HG02678 (cell line): Measurements from ENCODE around the gene FAM83E.
A peak's percentile ranks its signal among the peaks of the same experiment; 100 is the strongest.

Source experiments
- ATAC-seq: cut with Tn5 transposase; IDR thresholded peaks from one replicate; pipeline ENCODE4 v1.9.1; 2021; ENCODE audit warnings: mild to moderate bottlenecking, moderate library complexity; ENCODE audit not compliant: unreplicated experiment

FAM83E gene

DNA sequence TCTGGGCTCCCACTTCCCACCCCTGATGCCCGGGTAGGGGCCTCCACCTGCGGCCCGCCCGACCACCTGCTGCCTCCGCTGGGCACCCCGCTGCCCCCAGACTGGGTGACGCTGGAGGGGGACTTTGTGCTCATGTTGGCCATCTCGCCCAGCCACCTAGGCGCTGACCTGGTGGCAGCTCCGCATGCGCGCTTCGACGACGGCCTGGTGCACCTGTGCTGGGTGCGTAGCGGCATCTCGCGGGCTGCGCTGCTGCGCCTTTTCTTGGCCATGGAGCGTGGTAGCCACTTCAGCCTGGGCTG is 14.4 kb upstream of the FAM83E start:
- no peak for ATAC-seq

DNA sequence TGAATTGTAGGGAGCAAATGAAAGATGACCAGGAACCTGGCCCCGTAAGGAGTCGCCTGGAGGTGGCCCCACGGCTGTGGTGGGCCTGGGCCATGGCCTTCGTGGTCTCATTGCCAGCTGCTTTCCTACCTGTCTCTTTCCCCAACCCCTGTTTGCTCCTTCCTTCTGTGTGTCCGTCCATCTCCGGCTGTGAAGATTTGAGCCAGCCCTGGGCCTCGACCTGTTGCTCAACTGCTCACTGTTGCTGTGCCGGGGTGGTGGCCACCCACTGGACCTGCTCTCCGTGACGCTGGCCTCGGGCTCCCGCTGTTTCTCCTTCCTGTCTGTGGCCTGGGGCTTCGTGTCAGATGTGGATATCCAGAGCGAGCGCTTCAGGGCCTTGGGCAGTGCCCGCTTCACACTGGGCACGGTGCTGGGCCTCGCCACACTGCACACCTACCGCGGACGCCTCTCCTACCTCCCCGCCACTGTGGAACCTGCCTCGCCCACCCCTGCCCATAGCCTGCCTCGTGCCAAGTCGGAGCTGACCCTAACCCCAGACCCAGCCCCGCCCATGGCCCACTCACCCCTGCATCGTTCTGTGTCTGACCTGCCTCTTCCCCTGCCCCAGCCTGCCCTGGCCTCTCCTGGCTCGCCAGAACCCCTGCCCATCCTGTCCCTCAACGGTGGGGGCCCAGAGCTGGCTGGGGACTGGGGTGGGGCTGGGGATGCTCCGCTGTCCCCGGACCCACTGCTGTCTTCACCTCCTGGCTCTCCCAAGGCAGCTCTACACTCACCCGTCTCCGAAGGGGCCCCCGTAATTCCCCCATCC is 13.8 kb upstream of the FAM83E start:
- ATAC-seq, result no peak

DNA sequence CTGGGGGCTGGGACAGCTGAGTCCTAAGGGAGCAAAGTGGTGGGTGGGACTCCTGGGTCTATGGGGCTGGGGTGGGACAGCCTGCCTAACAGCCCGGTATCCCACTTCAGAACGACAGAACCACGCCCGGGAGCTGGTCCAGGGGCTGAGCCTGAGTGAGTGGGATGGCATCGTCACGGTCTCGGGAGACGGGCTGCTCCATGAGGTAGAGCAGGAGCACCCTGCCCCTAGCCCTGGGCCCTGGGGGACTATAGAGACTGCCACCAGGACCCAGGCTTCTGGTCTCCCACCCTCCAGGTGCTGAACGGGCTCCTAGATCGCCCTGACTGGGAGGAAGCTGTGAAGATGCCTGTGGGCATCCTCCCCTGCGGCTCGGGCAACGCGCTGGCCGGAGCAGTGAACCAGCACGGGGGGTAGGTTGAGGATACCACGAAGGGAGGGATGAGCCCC is 13.0 kb upstream of the FAM83E start:
- no peak for ATAC-seq

DNA sequence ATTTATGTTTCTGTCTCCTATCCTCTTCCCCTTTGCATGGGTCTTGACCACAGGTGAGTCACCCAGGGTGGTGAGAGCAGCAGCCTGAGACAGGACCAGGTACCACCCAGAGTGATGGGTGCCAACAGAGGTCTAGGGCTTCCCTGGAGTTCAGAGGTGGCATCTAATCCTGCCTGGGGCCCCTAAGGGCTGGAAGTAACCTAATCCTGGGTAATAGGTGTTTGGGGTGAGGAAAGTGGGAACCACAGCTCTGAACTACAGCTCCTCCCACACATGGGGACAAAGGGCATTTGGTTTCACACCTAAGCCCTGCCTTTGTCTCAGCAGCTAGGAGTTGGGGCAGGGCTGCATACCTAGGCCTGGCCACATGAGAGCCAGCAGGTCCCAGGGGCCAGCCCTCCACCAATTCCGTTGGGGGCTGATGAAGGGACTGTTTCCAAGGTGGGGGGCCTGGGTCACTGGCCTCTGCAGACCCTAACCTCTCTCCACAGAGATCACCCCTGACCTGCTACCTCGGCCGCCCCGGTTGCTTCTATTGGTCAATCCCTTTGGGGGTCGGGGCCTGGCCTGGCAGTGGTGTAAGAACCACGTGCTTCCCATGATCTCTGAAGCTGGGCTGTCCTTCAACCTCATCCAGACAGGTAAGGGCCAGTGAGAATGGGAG is 12.5 kb upstream of the FAM83E start:
- ATAC-seq, result no peak

DNA sequence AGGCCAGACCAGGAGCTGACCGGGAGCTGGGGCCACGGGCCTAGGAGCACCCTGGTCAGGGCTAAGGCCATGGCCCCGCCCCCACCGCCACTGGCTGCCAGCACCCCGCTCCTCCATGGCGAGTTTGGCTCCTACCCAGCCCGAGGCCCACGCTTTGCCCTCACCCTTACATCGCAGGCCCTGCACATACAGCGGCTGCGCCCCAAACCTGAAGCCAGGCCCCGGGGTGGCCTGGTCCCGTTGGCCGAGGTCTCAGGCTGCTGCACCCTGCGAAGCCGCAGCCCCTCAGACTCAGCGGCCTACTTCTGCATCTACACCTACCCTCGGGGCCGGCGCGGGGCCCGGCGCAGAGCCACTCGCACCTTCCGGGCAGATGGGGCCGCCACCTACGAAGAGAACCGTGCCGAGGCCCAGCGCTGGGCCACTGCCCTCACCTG is 11.0 kb upstream of the FAM83E start:
- no peak for ATAC-seq

DNA sequence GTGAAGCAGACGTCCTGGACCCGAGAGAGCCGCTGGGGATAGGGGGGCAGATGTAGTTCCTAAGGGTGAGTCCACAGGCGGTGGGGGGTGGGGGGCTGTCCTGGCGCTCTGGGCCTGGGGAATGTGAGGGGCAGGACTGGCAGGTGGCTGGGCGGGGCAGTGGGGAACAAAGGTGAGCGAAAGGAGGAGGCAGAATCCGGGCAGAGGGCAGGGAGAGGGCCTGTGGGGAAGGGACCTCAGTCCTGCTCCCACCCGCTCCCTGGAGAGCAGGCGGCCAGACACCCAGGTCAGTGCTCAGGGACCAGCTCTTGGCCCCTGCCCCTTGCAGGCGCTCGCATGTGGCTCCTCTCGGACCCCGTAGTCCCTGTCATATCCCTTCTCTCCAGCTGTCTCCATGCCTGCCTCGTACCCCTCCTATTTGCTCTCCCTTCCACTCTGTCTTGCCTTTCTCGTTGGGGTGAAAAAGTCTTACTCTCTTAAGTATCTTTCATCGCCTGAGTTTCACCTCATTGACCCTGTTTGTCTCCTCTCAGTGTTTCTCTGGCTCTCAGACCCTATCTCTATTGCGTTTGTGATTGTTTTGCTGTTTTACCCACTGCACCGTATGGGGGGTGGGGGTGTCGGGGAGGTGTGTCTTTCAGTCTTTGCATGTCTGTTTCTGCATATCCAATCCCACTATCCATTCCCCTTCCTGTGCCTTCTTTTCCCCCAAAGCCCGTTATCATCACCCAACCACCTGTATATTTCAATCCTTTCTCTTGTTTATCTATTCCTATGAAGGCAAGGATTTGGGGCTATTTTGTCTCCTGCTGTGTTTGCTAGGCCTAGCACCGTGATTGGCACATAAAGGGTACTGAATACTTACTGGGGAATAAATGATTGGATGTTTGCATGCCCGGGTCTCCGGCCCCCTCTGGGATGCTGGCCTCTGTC is 10.2 kb upstream of the FAM83E start:
- ATAC-seq, result no peak

DNA sequence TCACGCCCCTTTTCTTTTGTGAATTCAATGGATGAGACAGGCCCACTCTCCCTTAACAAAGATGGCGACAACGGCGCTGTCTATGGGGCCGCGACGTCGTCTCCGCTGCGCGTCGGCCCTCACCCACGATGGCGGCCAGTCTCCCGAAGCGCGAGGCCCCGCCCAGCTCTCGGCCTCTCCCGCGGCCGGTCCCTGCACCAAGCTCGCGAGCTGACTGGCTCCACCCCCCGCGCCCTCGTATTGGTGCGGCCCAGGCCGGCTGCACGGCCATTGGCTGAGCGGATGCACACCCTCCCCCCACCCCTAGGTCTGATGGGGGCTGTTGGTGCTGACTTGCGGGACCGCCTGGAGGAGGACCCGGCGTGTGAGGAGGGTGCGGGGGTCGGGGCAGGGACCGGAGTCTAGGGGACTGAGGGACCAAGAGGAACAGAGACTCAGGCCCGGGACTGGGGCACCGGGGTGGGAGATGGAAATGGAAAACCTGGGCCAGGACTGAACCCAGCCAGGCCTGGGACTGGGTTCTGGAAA is 9.3 kb upstream of the FAM83E start:
- ATAC-seq, result peak; percentile 64

DNA sequence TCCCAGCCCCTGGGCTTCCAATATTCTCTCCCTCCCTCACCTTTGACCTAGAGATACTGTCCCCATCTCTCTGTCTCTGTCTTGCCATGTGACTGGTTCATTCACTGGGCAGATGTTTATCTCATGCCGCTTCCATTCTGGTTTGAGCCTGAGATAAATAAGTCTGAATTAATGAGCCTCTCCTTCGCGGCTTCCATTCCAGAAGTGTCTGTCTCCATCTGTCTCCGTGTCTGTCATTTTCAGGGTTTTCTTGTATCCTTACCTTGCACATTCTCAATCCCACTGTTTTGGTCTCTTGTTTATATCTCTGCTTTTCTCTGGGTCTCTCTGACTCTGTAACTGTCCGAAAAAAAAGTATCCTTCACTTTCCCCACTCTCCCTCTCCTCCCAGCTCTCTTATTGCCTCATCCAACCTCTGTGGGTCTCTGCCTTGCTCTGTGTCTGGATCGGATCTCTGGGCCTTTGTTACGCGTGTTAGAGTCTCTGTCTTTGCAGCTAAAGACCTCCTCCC is 8.7 kb upstream of the FAM83E start:
- ATAC-seq, result no peak

DNA sequence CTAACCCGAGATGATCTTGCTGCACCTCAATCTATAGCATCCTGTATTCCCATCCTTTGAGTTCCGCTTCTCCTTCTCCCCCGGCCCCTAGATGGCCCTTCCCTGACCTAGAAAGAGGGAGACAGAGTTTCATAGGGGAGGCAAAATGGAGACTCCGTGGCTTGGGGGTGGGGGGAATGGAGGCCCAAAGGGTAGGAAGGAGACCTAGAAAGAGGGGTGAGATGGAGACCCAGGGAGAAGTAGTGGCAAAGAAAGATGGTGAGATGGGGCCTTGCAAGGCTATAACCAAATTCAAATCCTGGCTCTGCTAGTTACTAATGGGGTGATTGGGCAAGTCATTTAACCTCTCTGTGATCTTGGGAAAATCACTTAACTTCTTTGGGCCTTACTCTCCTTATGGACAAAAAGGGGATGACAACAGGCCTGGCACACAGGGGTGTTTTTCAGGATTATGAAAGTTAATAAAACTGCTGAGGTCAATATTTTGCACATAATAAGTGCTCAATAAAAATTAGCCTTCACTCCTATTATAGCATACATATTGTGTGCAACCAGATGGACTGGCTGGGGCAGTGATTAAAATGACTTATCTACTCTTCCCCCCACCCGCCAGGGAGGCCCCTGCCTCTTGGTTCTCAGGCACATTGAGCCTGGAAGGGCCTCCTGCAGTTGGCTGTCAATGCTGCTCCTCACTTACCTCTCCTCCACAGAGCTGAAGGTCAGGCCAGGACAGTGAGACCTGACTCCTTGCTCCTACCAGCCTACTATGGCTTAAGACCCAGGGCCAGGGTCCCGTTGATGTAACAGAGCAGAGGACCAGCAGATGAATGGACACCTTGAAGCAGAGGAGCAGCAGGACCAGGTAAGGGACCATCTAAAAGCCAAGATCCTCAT is 5.1 kb upstream of the FAM83E start:
- no peak for ATAC-seq

DNA sequence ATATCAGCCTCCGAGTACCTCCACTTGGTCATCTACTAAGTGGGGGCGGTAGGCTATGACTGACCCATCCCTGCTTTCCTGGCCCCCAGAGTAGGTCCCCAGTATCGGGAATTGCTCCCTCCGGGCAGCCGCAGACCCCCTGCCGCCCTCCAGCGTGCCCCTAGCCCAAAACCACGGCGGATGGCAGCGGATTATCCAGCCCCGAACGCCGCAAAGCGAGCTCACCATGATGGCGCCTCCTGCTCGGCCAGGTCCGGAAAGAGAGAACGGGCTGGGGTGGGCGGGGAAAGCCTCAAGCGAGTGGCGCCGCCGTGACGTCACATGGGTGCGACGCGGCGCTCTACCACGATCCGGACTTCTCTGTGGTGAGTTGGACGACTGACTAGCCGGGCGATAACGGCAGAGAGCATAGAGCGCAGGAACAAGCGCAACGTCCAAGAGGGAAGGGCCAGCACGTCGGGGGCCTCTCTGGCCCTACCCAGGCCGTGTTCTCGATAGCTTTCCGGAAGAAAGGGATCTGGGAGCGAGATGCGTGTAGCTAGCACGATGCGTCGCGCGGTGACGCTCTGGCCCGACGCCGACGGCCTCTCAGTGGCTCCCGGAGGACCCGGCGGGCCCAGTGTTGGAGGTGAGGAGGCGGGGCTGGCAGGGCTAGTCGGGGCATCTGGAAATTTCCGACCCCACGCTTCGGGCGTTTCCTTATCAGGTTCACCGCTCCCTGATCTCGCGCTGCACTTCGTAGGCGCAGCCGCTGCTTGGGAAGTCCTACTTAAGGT is 4.2 kb upstream of the FAM83E start, which contains the start of the genes RPL18 and SPHK2:
RPL18 (minus strand) TSS at position 263 of the 776 bp plus-strand sequence; CDS start at position 228, 35 bp downstream.
SPHK2 (plus strand) TSS at position 591 of the 776 bp plus-strand sequence. CDS start 1,009 bp downstream, outside the sequence.
- peak; percentile 85 for ATAC-seq

DNA sequence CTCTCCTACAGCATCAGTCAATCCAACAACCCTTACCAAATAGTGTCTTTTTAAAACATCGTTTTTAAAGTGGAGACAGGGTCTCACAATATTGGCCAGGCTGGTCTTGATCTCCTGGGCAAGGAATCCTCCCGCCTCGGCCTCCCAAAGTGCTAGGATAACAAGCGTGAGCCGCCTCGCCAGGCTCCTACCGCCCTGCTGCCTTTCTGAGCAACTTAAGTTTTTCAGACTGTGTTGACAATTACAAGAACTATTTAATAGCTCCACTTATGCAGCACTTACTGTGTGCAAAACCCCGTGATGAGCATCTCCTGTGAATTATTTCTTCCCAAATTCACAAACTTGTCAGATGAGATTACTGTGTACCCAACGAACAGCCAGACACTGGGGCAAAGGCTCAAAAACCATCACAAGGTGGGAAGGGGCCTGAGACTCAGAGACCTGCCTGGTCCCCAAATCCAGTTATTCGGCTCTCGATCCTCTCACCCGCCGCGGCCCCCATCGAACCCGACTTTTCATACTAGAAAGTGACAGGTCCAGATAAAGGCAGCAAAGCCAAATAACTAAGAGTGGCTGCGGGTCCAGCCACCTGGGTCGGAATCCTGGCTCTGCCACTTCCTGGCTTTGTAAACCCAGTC is 3.5 kb upstream of the FAM83E start:
- ATAC-seq, result no peak

DNA sequence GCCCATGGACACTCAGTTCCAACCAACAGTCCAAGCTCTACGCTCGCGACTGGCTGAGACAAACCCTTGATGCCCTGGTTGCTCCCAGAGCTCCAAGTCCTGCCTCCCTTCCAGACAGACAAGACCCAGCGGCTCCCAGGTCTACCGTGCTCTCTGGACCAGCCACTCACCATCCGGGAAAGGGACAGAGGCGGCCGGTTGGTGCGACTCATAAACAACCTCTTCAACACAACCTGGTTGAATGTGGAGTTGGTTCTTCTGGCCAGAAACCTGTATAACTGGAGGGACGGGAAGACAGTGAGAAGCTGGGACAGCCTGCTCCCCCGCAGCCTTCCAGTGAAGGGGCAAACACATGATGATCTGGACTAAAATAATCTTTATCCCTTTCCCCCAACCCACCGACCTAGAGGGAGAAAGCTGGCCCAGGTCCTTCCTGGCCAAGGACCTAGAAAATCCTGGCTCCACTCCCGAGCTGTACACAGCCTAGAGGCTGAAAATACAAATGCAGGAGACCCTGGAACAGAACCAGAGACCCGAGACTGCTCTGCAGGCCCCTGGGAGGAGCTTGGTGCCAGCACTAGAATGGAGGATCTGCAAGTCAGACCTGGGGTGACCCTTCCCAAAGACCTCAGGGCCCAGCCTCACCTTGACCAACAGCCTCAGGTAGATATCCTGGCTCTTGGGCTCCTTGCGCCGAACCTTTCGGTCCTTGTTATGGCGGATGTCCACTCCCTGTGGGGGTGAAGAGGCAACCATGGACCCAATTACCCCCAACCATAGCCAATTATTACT is 2.5 kb upstream of the FAM83E start:
- ATAC-seq, result no peak

DNA sequence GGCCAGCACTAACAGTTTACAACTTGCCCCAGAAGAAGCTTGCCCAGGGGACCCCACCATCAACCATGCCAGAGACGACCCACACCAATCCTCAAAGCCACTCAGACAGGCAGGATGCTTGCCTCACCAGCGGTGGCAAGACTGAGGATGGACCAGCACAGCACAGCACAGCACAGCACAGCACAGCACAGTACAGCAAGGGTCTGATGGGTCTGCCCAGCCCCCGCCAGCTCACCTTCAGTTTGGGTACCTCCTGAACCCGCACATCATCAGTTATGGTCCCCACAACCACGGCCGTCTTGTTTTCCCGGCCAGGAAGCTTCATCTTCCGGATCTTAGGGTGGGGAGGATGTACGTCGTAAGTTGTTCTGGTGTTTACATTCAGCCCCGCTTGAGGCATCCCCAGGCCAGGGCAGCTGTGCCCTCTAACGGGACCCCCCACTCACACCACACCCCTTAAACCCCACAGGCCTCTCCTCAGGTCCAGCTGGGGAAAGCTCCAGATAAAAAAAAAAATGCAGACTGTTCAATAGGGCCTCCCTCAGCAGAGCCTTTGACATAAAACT is 1.7 kb upstream of the FAM83E start:
- no peak for ATAC-seq

DNA sequence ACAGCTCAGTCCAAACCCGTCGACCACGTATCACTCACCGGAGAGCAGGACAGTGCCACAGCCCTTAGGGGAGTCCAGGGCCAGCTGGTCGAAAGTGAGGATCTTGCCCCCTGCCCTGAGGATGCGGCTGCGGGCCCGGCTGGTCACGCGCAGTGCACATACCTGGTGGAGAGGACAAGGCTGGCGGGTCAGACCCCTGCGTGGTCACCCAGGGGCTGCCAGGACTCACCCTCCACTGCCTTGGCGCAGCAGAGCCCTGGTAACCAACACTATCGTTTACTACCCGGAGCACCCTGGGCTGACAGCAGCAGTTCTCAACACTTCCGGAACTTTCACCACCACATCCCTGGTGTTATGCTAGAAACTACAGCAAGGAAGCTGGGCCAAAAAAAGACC is 1.2 kb upstream of the FAM83E start:
- no peak for ATAC-seq

DNA sequence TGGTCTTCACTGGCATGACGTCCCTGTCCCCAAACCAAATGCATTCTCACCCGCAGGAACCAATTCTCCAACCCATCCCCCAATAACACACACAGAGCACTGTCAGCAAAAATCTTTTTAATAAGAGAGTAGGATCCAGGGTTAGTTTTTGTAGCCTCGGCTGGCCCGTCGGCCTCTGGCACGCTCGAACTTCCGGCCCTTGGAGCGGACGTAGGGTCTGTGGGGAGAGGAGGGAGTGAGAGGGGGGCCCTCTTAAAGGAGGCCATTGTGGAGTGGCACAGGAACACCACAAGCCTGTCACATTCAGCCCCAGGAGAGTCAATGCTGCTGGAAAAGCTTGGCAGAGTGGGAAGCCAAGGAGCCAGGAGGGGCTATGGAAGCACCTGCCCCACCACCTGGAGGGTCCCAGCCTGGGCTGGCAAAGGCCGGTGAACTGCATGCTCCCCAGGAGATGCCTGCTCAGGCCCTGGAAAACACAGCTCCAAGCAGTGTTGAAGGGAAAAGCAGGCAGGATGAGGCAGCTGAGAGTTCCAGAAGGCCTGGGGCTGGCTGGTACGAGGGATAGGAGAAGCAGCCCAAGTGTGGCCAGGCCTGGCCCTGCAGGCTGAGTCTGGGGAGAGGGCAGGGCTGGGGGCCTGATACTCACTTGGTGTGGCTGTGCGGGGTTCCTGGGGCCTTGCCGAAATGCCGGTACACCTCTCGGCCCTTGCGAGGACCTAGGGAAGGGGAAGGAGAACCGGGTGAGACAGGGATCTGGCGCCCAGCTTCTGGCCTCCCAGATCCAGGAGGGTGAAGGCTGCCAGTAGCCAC is 560 bp upstream of the FAM83E start:
- ATAC-seq, result no peak

DNA sequence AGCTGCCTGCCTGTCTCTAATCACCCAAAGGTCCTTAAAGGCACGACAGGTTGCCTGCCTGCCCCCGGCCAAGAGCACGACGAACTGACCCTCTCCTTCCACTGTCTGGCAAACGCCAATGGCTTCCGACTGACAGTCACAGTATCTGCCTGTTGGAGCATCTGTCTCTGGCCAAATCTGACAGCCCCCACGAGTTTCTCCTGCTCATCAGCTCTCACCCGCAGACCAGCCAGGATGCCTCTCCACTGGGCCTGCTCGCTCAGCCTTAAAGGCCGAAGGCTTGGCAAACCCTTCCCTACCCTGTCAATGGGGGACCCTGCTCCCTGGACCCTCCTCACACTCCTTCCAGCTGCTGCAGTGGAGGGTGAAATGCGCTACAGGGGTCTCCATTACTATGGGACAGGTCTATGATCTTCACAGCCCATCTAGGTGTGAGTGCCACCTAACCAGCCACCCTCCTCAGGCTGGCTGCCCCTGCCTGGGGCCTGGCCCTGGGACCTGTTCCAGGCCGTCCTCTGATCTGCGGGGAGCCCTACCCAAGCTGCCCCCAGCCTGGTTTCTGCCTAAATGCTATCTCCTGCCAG is 932 bp downstream of the FAM83E start:
- ATAC-seq, result no peak
